A549 (cell line): ENCODE results near the gene MINAR1.

Experiments used
- CBX8 ChIP-seq: fragments of 200-600 bp; sonication (generic); IDR thresholded peaks from 2 replicates; pipeline ENCODE4 v1.6.1; 2016
- EP300 ChIP-seq, 2 experiments: fragments of >200 bp; sonication (Bioruptor Twin); formaldehyde crosslinking; IDR thresholded peaks; 2 replicates in 1 of 2; 3 replicates in 1 of 2; pipeline ENCODE4 v1.6.1; 2016 to 2017
- ESRRA ChIP-seq: fragments of 150-350 bp; IDR thresholded peaks from 2 replicates; pipeline ENCODE4 v1.6.1; 2014; ENCODE audit warnings: mild to moderate bottlenecking, low read length, borderline replicate concordance
- HOXA7 ChIP-seq: fragments of 250-450 bp; sonication (Bioruptor Pico); IDR thresholded peaks from 2 replicates; pipeline ENCODE4 v1.5.0; 2020; ENCODE audit warnings: mild to moderate bottlenecking, moderate library complexity
- JUN ChIP-seq, 2 experiments: fragments of >200 bp; sonication (Bioruptor Twin); formaldehyde crosslinking; IDR thresholded peaks; 2 replicates in 1 of 2; 3 replicates in 1 of 2; pipeline ENCODE4 v1.6.1; 2016 to 2017
- KDM1A ChIP-seq: fragments of 200-600 bp; sonication (generic); IDR thresholded peaks from 2 replicates; pipeline ENCODE4 v1.6.1; 2016; ENCODE audit warnings: low read depth, mild to moderate bottlenecking
- MAZ ChIP-seq: fragments of 150-350 bp; IDR thresholded peaks from 2 replicates; pipeline ENCODE4 v1.6.1; 2014; ENCODE audit warnings: antibody characterized with exemption, low read depth, low read length, borderline replicate concordance
- POLR2A ChIP-seq: IDR thresholded peaks from 2 replicates; pipeline ENCODE4 v1.6.1; 2012; ENCODE audit warnings: mild to moderate bottlenecking, low read length
- RAD21 ChIP-seq, 2 experiments: fragments of >200 bp in 1 of 2; sonication (Bioruptor Twin) in 1 of 2; formaldehyde crosslinking in 1 of 2; IDR thresholded peaks in 1 of 2; conservative IDR thresholded peaks in 1 of 2; 2 replicates in 1 of 2; 3 replicates in 1 of 2; pipeline ENCODE4 v1.6.1; 2012 to 2018; ENCODE audit warnings: inconsistent platforms in 1 of 2
- RCOR1 ChIP-seq: fragments of 150-350 bp; IDR thresholded peaks from 2 replicates; pipeline ENCODE4 v1.6.1; 2014; ENCODE audit warnings: antibody characterized with exemption, low read length, low read depth
- RNF2 ChIP-seq: fragments of 200-600 bp; sonication (generic); IDR thresholded peaks from 2 replicates; pipeline ENCODE4 v1.6.1; 2016; ENCODE audit warnings: low read depth, mild to moderate bottlenecking, antibody characterized with exemption, moderate library complexity, borderline replicate concordance
- TP53 ChIP-seq: fragments of 250-450 bp; sonication (Bioruptor Pico); IDR thresholded peaks from 2 replicates; pipeline ENCODE4 v1.5.0; 2021; ENCODE audit warnings: mild to moderate bottlenecking, moderate library complexity
- TF ChIP-seq, protein P1 (sequence below): fragments of >200 bp; sonication (Bioruptor Twin); formaldehyde crosslinking; IDR thresholded peaks from 3 replicates; pipeline ENCODE4 v1.5.1; 2016

GRCh38 chr15:79394231-79394630 is 37.9 kb upstream of the MINAR1 start:
- TF ChIP-seq, protein P1, sequence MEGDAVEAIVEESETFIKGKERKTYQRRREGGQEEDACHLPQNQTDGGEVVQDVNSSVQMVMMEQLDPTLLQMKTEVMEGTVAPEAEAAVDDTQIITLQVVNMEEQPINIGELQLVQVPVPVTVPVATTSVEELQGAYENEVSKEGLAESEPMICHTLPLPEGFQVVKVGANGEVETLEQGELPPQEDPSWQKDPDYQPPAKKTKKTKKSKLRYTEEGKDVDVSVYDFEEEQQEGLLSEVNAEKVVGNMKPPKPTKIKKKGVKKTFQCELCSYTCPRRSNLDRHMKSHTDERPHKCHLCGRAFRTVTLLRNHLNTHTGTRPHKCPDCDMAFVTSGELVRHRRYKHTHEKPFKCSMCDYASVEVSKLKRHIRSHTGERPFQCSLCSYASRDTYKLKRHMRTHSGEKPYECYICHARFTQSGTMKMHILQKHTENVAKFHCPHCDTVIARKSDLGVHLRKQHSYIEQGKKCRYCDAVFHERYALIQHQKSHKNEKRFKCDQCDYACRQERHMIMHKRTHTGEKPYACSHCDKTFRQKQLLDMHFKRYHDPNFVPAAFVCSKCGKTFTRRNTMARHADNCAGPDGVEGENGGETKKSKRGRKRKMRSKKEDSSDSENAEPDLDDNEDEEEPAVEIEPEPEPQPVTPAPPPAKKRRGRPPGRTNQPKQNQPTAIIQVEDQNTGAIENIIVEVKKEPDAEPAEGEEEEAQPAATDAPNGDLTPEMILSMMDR, result no peak
- no peak for TF ChIP-seq JUN (IDR thresholded peaks at IDR 0.05)
- no peak for TF ChIP-seq KDM1A
- TF ChIP-seq TP53, result no peak
- TF ChIP-seq EP300 (IDR thresholded peaks at IDR 0.05), result no peak
- no peak for TF ChIP-seq RAD21 (conservative IDR thresholded peaks at IDR 0.05 in 1 of 2, IDR thresholded peaks at IDR 0.05 in 1 of 2)
- TF ChIP-seq CBX8, result no peak
- TF ChIP-seq MAZ, result no peak
- TF ChIP-seq RNF2, result no peak
- TF ChIP-seq RCOR1, result no peak
- no peak for TF ChIP-seq ESRRA
- TF ChIP-seq POLR2A, result no peak
- no peak for TF ChIP-seq HOXA7 (CRISPR knock-in tag)
